RCC 7860 (cell line): ENCODE measurements around the gene IQSEC3.

ENCODE experiments used
- DNase-seq: peaks from one replicate; pipeline ENCODE4 v3.0.0-alpha.2; 2015; ENCODE audit warnings: low spot score
- FAIRE-seq: peaks from 2 replicates; lab custom pipeline; 2012; peaks lifted over from hg19 to GRCh38; lab: Jason Lieb, UNC

The IQSEC3 gene

GRCh38 chr12:108594-108993 lies 42.0 kb downstream of the IQSEC3 start:
- FAIRE-seq: no peak
- DNase-seq: no peak

DNA sequence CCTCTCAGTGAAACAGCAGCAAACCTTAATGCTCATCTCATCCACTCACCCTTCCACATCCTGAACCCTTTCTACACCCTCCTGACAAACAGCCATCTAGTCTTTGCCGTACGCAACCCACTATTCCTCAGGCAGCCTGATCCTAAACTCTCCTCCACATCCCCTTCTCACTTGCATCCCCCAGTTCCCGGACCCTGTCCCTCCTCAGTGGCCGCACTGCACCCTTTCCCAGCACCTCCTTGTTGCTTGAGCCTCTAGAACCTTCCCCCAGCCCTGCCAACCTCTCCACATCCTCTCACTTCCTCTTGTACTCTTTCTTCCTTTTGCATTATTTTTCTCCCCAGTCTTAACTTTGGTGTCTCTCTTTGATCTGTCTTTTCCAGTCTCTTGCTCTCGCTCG lies 42.9 kb downstream of the IQSEC3 start:
- DNase-seq (no peak), FAIRE-seq (no peak)

DNA sequence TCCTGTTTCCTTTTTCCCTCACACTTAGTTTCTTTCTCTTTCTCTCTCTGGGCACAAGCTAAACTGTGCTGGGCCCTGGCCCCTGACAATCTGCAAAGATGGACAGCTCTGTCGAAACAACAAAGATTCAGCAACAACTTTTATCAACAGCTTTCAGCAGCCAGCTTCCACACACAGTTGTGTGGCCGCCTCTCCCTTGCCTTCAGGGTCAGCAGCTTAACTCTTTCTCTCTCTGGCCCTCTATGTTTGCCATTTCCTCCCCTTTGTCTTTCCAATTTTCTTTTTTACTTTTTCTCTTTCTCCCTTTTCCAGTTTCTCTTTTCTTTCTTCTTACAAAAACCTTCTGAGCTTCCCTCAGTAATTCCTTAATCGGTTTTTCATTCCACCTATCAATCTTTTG lies 43.3 kb downstream of the IQSEC3 start:
- no peak for FAIRE-seq
- DNase-seq: no peak

DNA sequence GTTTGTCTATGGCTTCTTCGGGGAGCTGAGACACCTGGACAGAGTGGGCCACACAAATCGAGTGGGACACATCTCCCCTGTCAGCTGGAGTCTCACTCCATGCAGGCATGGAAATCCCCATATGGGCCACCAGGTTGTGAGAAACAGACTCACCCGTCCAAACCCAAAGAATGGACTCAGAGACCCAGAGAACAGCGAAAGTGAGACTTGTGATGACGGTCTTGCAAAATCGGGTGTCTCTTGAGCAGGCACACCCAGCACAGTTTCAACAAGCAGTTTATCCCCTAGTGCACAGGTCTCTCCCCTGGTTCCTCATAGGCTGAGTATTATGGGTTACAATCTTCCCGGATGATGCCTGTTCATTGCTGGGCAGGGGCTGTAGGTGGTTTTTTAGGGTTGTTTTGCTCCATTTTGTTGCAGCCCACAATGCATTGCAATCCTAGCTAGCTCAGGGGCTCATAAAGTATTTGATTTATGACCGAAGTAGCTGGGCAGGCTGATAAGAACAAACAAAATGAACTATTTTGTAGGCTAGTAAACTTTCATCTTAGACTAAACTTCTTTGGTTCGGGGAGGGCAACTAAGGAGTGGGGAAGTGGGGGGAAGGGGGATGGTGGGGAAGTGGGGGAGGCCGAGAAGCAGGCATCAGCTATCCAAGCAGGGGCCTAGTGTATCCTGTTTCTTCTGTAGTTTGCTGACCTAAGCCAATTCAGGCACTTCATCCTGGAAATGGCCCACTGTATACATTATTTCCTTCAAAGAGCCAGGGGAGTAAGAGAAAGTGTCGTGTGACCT lies 45.3 kb downstream of the IQSEC3 start:
- FAIRE-seq (no peak), DNase-seq (no peak)

DNA sequence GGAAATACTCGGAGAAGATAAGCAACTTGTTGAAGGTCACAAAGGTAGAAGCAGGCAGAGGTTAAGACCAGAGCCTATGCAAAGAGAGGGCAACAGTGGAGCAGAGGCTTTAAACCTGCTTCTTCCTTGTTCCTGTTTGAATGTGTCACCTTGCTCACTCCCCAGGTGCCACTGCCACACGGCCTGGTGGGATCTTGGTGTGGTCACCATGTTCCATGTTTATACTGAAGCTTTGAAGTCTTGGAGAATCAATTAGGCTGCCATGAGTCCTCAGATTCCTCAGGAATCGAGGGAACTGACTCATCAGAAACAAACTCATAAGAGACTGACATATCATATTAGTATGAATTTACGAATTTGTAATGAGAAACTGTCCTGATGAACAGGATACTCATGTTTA lies 46.8 kb downstream of the IQSEC3 start:
- DNase-seq: no peak
- FAIRE-seq: no peak

DNA sequence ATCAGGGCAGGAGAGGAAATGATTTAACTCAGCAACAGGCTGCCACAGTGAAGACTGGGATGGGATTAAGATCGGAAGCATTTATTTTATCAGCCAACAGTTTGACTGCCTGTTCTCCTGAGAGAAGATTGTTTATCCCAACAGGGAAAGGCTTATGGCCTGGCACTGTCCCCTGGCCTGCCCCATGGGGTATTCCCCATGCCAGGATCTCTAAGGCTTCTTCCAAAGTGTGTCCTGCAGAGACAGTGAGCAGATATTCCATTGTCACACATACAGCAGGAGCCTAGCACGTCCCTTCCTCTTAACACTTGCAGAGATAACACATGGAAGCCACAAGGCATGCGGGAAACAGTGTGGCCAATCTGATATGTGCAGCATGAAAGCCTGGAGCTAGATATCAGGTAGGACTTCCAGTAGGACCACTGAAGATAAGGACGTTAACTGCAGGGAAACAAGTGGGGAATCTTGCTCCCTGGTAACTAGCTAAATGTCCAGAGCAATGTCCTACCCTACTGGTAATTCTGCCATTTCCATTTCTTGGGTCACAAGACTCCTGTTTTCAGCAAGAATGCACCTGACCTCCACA lies 48.2 kb downstream of the IQSEC3 start:
- FAIRE-seq: no peak
- no peak for DNase-seq

DNA sequence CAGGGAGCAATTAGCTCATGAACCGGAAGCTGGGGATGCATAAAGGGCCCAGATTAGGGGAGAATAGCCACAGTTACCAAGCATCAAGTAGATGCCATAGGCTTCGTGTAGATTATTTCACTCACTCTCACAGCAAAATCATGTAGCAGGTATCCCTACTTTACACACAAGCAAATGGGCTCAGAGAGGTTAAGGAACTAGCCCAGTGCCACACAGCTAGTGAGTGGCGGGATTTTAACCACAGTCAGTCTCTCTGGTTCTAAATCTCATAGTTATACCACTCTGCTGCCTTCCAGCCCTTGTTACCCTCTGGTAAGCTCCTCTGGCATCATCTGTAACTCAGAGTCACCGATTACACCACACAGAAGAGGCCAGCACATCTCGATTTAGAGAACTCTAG lies 49.0 kb downstream of the IQSEC3 start:
- FAIRE-seq (no peak), DNase-seq (no peak)

- FAIRE-seq: no peak
Observed at GRCh38 chr12:115960-116915, 49.7 kb downstream of the IQSEC3 start.

GRCh38 chr12:117311-117710 lies 50.7 kb downstream of the IQSEC3 start:
- DNase-seq (no peak), FAIRE-seq (no peak)

More at GRCh38 chr12:115960-116915, 49.7 kb downstream of the IQSEC3 start:
- no peak for DNase-seq

DNA sequence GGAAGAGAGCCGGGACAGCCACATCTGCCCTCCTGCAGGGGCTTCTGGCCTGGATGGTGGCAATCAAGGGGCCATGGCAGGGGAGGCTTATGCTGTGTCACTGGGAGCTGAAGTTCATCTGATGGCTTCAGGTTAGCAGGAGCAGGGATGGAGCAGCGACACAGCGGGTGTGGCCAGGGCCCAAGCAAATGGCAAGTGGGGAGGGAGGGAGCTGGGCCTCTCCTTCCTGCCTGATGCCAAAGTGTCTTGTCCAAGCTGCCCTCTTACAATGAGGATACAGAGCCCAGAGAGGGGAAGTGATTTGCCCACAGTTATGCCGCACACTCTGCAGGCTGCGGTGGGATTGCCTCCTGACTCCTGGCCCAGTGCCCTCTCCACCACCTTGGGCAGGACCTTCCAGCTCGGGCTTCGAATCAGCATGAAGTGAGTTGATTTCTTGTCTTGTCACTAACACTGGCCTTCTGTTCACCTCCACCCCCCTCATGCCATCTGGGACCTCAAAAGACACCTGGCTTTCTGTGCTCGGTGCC lies 51.3 kb downstream of the IQSEC3 start:
- FAIRE-seq (no peak), DNase-seq (no peak)

- FAIRE-seq (no peak), DNase-seq (no peak)
Observed at GRCh38 chr12:118591-118990, 52.0 kb downstream of the IQSEC3 start.

DNA sequence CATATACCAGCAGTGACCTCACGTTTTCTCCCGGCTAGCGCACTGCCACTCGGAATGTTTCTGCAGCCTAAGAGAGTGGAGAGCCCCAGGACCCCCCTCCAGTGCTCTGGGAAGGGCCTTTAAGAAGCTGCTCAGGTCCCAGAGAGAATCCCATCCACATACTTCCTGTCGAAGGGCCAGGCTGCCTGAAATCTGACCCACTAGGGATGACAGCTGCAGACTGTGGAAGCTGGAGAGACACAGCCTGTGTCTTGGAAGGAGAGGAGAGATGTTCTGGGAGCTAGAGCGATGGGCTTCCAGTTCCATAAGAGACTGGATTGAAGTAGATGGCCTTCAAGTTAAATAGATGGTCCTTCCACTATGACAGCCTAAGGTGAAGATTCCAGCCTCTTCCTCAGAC lies 54.4 kb downstream of the IQSEC3 start:
- no peak for DNase-seq
- FAIRE-seq: no peak

DNA sequence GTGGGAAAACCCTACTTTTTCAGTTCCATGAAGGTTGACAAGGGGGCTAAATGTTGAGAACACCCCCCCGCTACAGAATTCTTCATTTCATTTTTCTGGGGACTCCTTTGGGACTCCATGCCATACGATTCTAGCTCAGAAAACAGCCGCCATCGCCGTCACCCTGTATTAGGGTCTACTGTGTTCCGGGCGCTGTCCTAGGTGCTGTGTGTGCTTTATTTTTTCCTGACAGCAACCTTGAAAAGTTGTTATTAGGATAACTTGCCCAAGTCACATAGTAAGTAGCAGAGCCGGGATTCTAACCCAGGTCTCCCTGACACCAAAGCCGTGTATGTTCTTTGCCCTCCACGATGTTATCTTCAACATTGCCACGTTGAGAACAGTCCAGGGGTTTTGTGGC lies 55.1 kb downstream of the IQSEC3 start:
- FAIRE-seq (no peak), DNase-seq (no peak)

DNA sequence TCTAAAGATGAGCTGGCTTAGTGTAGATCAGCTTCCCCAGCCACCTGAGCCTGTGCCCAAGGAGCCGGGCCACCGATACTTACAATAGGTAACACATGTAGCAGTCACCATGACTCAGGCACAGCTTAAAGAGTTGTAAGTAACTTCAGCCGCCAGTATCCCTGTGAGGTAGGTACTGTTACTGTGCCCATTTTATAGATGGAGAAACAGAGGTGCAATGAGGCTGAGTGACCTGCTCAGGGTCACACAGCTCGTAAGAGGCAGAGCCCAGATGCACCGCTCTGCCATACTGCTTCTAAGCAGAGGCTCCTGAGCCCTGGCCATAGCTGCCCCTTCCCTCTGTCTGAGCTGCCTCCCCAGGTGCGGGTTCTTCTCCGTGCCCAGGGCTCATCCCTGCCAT lies 58.5 kb downstream of the IQSEC3 start:
- DNase-seq (no peak), FAIRE-seq (no peak)

- FAIRE-seq (no peak), DNase-seq (no peak)
Observed at GRCh38 chr12:125566-125965, 59.0 kb downstream of the IQSEC3 start.

DNA sequence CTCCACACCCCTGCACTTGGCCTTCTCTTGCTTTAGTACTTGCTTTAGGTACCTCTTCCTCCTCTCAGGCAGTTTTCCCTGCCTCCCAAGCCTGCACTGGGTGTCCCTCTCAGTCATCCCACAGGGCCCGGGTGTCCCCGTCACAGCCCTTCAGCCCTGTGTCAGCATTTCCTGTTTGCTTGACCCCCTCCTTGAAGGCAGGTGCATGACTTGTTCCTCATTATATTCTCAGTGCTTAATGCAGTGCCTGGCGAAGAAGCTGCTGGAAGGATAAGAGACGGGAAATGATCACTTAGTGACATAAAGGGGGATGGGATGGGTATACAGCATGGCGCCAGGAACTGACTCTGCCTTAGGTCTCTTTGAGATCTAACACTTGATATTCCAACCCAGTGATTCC lies 61.5 kb downstream of the IQSEC3 start:
- FAIRE-seq (no peak), DNase-seq (no peak)

DNA sequence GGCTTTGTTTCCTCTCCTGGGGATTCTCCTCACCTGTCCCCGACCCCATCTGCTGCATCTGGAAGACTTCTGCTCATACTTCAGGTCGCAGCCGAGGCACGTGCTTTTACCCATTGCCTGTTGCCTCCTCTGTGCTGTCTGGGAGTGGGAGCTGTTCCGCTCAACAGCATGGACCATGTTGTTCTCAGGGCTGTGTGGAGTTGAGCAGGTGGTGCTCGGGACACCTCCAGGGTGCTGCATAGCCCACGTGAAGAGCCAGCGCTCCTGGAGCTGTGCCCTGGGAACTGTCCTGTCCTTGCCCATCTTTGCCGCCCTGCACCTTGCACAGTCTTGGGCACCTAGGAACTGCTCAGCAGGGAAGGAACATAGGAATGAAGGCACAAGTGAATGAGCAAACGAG lies 62.4 kb downstream of the IQSEC3 start:
- FAIRE-seq: no peak
- no peak for DNase-seq

GRCh38 chr12:130519-130918 lies 64.0 kb downstream of the IQSEC3 start:
- FAIRE-seq: no peak
- no peak for DNase-seq

GRCh38 chr12:131008-131407 lies 64.4 kb downstream of the IQSEC3 start:
- DNase-seq (no peak), FAIRE-seq (no peak)

- no peak for FAIRE-seq
Observed at GRCh38 chr12:131732-132495, 65.3 kb downstream of the IQSEC3 start.

More at GRCh38 chr12:131732-132495, 65.3 kb downstream of the IQSEC3 start:
- DNase-seq: peak; percentile 50
